ENCODE data around the gene CD47. TPM values are rescaled to one million over a fixed set of nuclear protein-coding genes. Genes with fewer than 3 reads are reported as not detected.

Gene CD47
- total RNA-seq, 1 donor from 2014 or later, result 34.4 TPM

DNA sequence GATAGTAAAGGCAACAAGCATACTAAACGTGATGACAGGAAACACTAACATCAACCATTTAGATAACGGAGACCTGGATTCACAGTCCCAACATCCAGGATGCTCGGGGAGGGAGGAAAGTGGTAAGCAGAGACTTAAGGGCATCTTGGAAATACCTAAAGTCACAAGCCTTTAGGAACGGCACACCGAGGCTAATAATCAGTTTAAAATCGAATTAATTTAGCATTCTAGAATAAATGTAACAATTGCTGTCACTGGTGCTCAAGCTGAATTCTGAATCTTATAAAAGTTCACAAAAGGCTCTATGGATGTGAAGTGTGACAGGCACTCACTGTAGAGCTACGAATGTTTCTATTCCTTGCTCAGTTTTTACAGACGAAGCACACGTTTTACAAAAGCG is 1.3 kb downstream of the CD47 start:
- H3K36me3 ChIP-seq (ENCODE audit: insufficient read depth, low read length), result peaks cover 3% of the 10 kb centered on the region
- H3K4me1 Mint-ChIP-seq (ENCODE audit: low read depth, unreplicated experiment), result peaks cover 2% of the 10 kb centered on the region
- H3K9ac ChIP-seq (ENCODE audit: low read length), result peak overlapping the region; percentile 82
- no peak for TF ChIP-seq CTCF (IDR thresholded peaks at IDR 0.05; ENCODE audit: insufficient read depth, low read depth, low read length)
- no peak for TF ChIP-seq EZH2 (IDR thresholded peaks at IDR 0.05; ENCODE audit: insufficient read depth, low read length)
- peaks cover 43% of the 10 kb centered on the region for H3K79me2 ChIP-seq (ENCODE audit: insufficient read depth, low read length)
- no peaks in the 10 kb centered on the region for H3K36me3 Mint-ChIP-seq (ENCODE audit: low read depth, unreplicated experiment)
- DNase-seq (ENCODE audit: low read depth) (no peak), FAIRE-seq (no peak)
- H3K27ac ChIP-seq (ENCODE audit: low read depth, low read length), result no peak overlapping the region
- H3K9me3 ChIP-seq (ENCODE audit: insufficient read depth, low read depth, low read length), result no peaks in the 10 kb centered on the region
- peaks cover 12% of the 10 kb centered on the region for H3K27me3 Mint-ChIP-seq (ENCODE audit: low read depth, unreplicated experiment)
- H3K4me3 ChIP-seq (ENCODE audit: insufficient read depth, low read depth, low read length), result peak overlapping the region; percentile 81
- peak overlapping the region; percentile 92 for H3K4me3 Mint-ChIP-seq (ENCODE audit: unreplicated experiment)
- H4K20me1 ChIP-seq (ENCODE audit: insufficient read depth, low read length), result peaks cover 5% of the 10 kb centered on the region
- H3K4me2 ChIP-seq (ENCODE audit: low read length), result peak overlapping the region; percentile 92
- H3K4me1 ChIP-seq (ENCODE audit: insufficient read depth, low read length), result peaks cover 14% of the 10 kb centered on the region
- peaks cover 2% of the 10 kb centered on the region for H3K27me3 ChIP-seq (ENCODE audit: insufficient read depth, low read length)
- H3K27ac Mint-ChIP-seq (ENCODE audit: unreplicated experiment), result no peak overlapping the region
- H3K9me3 Mint-ChIP-seq (ENCODE audit: unreplicated experiment), result no peaks in the 10 kb centered on the region
- H2AFZ ChIP-seq (ENCODE audit: low read depth, low read length), result peak overlapping the region; percentile 16

- Histone ChIP-seq H3K79me2 (ENCODE audit: insufficient read depth, low read length) (peaks cover 48% of the 10 kb centered on the region), H3K9me3 (ENCODE audit: insufficient read depth, low read depth, low read length) (no peaks in the 10 kb centered on the region), H3K9ac (ENCODE audit: low read length) (peak overlapping the region; percentile 8), H3K4me3 (ENCODE audit: insufficient read depth, low read depth, low read length) (peak overlapping the region; percentile 38), H3K4me1 (ENCODE audit: insufficient read depth, low read length) (peaks cover 14% of the 10 kb centered on the region), H3K36me3 (ENCODE audit: insufficient read depth, low read length) (peaks cover 3% of the 10 kb centered on the region), H2AFZ (ENCODE audit: low read depth, low read length) (no peak overlapping the region), H3K27ac (ENCODE audit: low read depth, low read length) (no peak overlapping the region), H4K20me1 (ENCODE audit: insufficient read depth, low read length) (peaks cover 12% of the 10 kb centered on the region), H3K27me3 (ENCODE audit: insufficient read depth, low read length) (peaks cover 2% of the 10 kb centered on the region), H3K4me2 (ENCODE audit: low read length) (peak overlapping the region; percentile 92)
- TF ChIP-seq CTCF (IDR thresholded peaks at IDR 0.05; ENCODE audit: insufficient read depth, low read depth, low read length), result no peak
- TF ChIP-seq EZH2 (IDR thresholded peaks at IDR 0.05; ENCODE audit: insufficient read depth, low read length), result no peak
- peaks cover 2% of the 10 kb centered on the region for H3K4me1 Mint-ChIP-seq (ENCODE audit: low read depth, unreplicated experiment)
- DNase-seq (ENCODE audit: low read depth) (peak; percentile 51), FAIRE-seq (no peak)
- H3K4me3 Mint-ChIP-seq (ENCODE audit: unreplicated experiment), result peak overlapping the region; percentile 28
- H3K36me3 Mint-ChIP-seq (ENCODE audit: low read depth, unreplicated experiment), result no peaks in the 10 kb centered on the region
- H3K27me3 Mint-ChIP-seq (ENCODE audit: low read depth, unreplicated experiment), result peaks cover 11% of the 10 kb centered on the region
- H3K27ac Mint-ChIP-seq (ENCODE audit: unreplicated experiment), result no peak overlapping the region
- H3K9me3 Mint-ChIP-seq (ENCODE audit: unreplicated experiment), result no peaks in the 10 kb centered on the region
Observed at GRCh38 chr3:108088697-108089096, 2.1 kb downstream of the CD47 start.

- Mint-ChIP-seq H3K27ac (ENCODE audit: unreplicated experiment) (no peak overlapping the region), H3K27me3 (ENCODE audit: low read depth, unreplicated experiment) (peaks cover 7% of the 10 kb centered on the region), H3K4me3 (ENCODE audit: unreplicated experiment) (no peak overlapping the region), H3K36me3 (ENCODE audit: low read depth, unreplicated experiment) (no peaks in the 10 kb centered on the region), H3K9me3 (ENCODE audit: unreplicated experiment) (no peaks in the 10 kb centered on the region), H3K4me1 (ENCODE audit: low read depth, unreplicated experiment) (peaks cover 2% of the 10 kb centered on the region)
- Histone ChIP-seq H3K4me3 (ENCODE audit: insufficient read depth, low read depth, low read length) (no peak overlapping the region), H4K20me1 (ENCODE audit: insufficient read depth, low read length) (peaks cover 12% of the 10 kb centered on the region), H3K4me2 (ENCODE audit: low read length) (no peak overlapping the region), H3K27me3 (ENCODE audit: insufficient read depth, low read length) (peaks cover 2% of the 10 kb centered on the region), H3K36me3 (ENCODE audit: insufficient read depth, low read length) (peaks cover 3% of the 10 kb centered on the region), H3K27ac (ENCODE audit: low read depth, low read length) (no peak overlapping the region), H3K79me2 (ENCODE audit: insufficient read depth, low read length) (peaks cover 53% of the 10 kb centered on the region), H2AFZ (ENCODE audit: low read depth, low read length) (no peak overlapping the region), H3K4me1 (ENCODE audit: insufficient read depth, low read length) (peaks cover 14% of the 10 kb centered on the region), H3K9me3 (ENCODE audit: insufficient read depth, low read depth, low read length) (no peaks in the 10 kb centered on the region), H3K9ac (ENCODE audit: low read length) (no peak overlapping the region)
- DNase-seq (ENCODE audit: low read depth) (no peak), FAIRE-seq (no peak)
- no peak for TF ChIP-seq EZH2 (IDR thresholded peaks at IDR 0.05; ENCODE audit: insufficient read depth, low read length)
- TF ChIP-seq CTCF (IDR thresholded peaks at IDR 0.05; ENCODE audit: insufficient read depth, low read depth, low read length), result no peak
Observed at GRCh38 chr3:108088146-108088545, 2.7 kb downstream of the CD47 start.

Data from astrocyte (in vitro differentiated cells and primary cell).